Esophagus muscularis mucosa (tissue), 4 donors: ENCODE measurements around the gene RAMP3.

Source experiments
- EP300 ChIP-seq: sonication (generic); formaldehyde crosslinking; IDR thresholded peaks from one replicate; pipeline ENCODE4 v1.6.1; 2017; ENCODE audit warnings: antibody characterized with exemption
- POLR2A ChIP-seq: fragments of 450-650 bp; IDR thresholded peaks from one replicate; pipeline ENCODE4 v1.6.1; 2017; ENCODE audit warnings: antibody characterized with exemption, moderate library complexity, mild to moderate bottlenecking, low read depth
- POLR2AphosphoS5 ChIP-seq, 2 donors: sonication (generic); formaldehyde crosslinking; IDR thresholded peaks; one replicate each; pipeline ENCODE4 v1.6.1; 2017; ENCODE audit warnings: antibody characterized with exemption in 2 of 2
- TF ChIP-seq, protein P1 (sequence below), 3 experiments: fragments of 200-600 bp in 2 of 3; fragments of 450-650 bp in 1 of 3; sonication (generic) in 2 of 3; IDR thresholded peaks; one replicate each; pipeline ENCODE4 v1.5.1; 2017 to 2019; ENCODE audit warnings: antibody characterized with exemption in 3 of 3, mild to moderate bottlenecking in 2 of 3, moderate library complexity in 1 of 3

DNA sequence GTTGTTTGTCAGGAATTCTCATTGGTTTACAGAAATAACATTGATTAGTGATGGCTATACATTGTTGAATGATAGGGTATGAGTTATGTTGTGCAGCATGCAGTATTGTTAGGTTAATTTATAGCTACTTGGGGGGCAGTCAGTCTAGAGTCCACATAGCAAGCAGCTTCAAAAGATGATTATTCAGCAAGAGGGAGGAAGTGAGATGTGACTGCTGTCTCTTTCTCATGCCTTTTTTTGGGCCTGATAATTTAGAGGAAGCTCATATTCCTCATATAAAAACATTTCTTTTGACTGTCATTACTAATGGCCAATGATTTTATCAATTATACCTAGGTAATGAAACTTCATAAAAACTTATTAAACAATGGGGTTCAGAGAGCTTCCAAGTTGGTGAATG is 42.7 kb upstream of the RAMP3 start:
- TF ChIP-seq POLR2AphosphoS5 (IDR thresholded peaks at IDR 0.05) (no peak), POLR2A (no peak), EP300 (no peak)
- TF ChIP-seq, protein P1, sequence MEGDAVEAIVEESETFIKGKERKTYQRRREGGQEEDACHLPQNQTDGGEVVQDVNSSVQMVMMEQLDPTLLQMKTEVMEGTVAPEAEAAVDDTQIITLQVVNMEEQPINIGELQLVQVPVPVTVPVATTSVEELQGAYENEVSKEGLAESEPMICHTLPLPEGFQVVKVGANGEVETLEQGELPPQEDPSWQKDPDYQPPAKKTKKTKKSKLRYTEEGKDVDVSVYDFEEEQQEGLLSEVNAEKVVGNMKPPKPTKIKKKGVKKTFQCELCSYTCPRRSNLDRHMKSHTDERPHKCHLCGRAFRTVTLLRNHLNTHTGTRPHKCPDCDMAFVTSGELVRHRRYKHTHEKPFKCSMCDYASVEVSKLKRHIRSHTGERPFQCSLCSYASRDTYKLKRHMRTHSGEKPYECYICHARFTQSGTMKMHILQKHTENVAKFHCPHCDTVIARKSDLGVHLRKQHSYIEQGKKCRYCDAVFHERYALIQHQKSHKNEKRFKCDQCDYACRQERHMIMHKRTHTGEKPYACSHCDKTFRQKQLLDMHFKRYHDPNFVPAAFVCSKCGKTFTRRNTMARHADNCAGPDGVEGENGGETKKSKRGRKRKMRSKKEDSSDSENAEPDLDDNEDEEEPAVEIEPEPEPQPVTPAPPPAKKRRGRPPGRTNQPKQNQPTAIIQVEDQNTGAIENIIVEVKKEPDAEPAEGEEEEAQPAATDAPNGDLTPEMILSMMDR (IDR thresholded peaks at IDR 0.05) = no peak
